Measurements from ENCODE around the gene U2SURP.

The U2SURP gene

DNA sequence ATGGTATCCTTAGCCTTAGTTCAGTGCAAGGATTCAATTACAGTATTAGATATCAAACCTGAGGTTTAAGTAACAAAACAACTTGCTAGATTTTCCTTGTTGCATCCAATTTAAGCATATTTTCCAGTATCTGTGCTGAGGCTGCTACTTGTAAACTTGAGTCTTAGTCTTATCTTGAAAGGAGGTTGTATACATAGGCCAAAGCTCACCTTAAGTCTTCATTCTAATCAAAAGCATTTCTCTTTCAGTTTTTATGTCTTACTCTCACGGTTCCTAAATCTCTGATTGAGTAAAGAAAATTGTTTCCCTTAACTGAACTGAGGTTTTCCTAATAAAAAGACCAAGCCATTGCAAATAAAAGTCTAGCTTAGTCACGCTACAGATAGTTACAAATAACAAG is 52.6 kb downstream of the U2SURP start:
- DNase-seq (ENCODE audit: low read depth), result no peak
- TF ChIP-seq, protein P1, sequence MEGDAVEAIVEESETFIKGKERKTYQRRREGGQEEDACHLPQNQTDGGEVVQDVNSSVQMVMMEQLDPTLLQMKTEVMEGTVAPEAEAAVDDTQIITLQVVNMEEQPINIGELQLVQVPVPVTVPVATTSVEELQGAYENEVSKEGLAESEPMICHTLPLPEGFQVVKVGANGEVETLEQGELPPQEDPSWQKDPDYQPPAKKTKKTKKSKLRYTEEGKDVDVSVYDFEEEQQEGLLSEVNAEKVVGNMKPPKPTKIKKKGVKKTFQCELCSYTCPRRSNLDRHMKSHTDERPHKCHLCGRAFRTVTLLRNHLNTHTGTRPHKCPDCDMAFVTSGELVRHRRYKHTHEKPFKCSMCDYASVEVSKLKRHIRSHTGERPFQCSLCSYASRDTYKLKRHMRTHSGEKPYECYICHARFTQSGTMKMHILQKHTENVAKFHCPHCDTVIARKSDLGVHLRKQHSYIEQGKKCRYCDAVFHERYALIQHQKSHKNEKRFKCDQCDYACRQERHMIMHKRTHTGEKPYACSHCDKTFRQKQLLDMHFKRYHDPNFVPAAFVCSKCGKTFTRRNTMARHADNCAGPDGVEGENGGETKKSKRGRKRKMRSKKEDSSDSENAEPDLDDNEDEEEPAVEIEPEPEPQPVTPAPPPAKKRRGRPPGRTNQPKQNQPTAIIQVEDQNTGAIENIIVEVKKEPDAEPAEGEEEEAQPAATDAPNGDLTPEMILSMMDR (conservative IDR thresholded peaks at IDR 0.05; ENCODE audit: low read depth, low read length), result no peak
- H3K4me3 ChIP-seq (ENCODE audit: low read depth, low read length), result no peak overlapping the region

DNA sequence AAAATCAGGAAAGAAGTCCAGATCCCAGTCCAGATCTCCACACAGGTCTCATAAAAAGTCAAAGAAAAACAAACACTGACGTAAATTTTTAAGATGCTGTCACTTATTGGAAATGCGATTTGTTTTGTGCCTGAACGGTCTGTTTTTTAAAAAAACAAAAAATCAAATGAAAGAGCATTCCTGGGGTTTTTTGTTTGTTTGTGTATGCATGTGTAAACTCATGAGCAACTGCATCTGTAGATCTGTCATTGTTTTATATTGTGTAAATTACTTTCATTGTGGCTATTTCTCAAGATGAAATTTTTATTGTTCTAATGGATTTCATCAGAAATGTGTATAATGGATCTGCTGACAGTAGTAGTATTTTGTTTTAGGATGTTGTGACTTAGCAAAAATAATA is 55.0 kb downstream of the U2SURP start:
- no peak for DNase-seq (ENCODE audit: low read depth)
- no peak overlapping the region for H3K4me3 ChIP-seq (ENCODE audit: low read depth, low read length)
- TF ChIP-seq, protein P1 (conservative IDR thresholded peaks at IDR 0.05; ENCODE audit: low read depth, low read length), result no peak

DNA sequence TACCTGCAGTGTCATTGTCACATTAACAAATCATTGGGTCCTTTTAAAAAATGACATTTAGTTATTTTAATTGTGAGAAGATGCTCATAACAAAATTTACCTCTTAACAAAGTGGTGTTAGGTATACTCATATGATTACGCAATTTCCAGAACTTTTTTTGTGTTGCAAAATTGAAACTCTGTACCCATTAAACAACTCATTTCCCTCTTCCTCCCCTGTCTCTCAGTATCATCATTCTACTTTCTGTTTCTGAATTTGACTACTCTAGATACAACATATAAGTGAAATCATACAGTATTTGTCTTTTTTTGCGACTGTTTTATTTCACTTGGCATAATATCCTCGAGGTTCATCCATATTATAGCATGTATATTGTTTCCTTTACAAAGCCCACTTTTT is 59.5 kb downstream of the U2SURP start:
- TF ChIP-seq, protein P1 (conservative IDR thresholded peaks at IDR 0.05; ENCODE audit: low read depth, low read length), result no peak
- DNase-seq (ENCODE audit: low read depth), result no peak
- H3K4me3 ChIP-seq (ENCODE audit: low read depth, low read length), result no peak overlapping the region

DNA sequence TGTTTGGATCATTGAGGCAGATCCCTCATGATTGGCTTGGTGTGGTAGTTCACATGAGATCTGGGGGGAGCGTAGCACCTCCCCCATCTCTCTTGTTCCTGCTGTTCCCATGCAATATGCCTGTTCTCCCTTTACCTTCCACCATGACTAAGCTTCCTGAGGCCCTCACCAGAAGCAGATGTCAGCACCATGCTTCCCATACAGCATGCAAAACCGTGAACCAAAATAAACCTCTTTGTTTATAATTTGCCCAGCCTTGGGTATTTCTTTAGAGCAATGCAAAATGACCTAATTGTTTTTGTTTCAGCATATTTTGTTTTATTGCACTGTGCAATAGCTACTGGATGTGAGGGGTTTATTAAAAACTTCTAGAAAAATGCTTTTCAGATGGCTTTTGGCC is 61.6 kb downstream of the U2SURP start:
- peak; percentile 56 for DNase-seq (ENCODE audit: low read depth)
- TF ChIP-seq, protein P1 (conservative IDR thresholded peaks at IDR 0.05; ENCODE audit: low read depth, low read length), result no peak

DNA sequence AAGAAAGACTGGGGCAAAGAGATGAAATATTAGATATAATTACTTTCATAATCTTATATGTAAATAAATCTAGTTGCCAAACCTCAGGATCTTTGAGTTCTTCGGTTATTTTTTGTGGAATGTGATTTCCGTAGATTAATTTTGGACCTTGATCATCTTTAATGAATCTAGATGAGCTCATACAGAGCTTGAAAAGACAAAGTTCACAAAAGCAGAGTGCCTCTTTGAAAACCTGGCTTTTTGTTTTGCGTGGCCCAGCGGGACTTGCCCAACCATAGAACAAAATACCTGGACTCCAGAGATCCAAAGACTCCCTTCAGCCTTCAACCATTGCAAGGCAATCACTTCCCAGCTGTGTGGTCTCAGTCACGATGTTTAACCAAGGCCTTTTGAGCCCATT is 63.4 kb downstream of the U2SURP start:
- TF ChIP-seq, protein P1 (conservative IDR thresholded peaks at IDR 0.05; ENCODE audit: low read depth, low read length), result no peak

More for the DNA sequence above, 61.6 kb downstream of the U2SURP start:
- H3K4me3 ChIP-seq (ENCODE audit: low read depth, low read length), result no peak overlapping the region

DNA sequence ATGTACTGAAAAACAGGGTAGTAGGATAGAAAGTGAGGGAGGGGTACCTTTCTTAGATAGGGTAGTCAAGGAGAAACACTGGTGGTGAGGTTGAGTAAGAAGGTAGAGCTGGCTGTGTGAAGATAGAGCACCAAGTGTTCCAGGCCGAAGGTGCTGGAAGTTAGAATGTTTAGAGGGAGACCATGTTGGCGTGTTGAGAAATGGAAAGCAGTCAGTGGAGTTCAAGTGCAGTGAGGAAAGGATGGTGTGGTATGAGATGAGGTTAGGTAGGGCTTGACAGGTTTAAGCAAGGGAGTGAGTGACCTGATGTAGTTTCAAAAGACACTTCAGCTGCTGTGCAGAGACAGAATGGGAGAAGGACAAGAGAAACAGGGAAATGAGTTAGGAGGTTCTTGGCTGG is 64.0 kb downstream of the U2SURP start:
- TF ChIP-seq, protein P1 (conservative IDR thresholded peaks at IDR 0.05; ENCODE audit: low read depth, low read length), result no peak
- no peak overlapping the region for H3K4me3 ChIP-seq (ENCODE audit: low read depth, low read length)
- DNase-seq (ENCODE audit: low read depth), result no peak

More for the DNA sequence above, 63.4 kb downstream of the U2SURP start:
- H3K4me3 ChIP-seq (ENCODE audit: low read depth, low read length), result no peak overlapping the region
- no peak for DNase-seq (ENCODE audit: low read depth)

DNA sequence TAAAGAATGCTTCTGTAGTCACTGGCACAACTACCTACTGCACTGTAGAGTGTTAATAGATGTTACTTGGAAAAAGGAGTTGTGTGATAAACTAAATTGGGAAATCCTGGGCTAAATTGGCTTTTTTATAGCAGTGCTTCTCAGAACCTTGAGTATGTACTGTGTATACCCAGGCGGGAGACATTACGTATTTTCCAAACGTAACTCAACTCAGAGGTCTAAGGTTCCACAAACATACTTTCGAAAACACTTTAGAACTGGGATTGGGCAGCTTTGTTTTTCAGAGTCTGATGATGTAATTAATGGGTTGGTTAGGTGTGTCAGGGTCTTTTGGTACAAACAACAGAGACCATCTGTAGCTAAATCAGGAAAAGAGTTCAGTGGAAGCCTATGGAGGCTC is 64.7 kb downstream of the U2SURP start:
- no peak overlapping the region for H3K4me3 ChIP-seq (ENCODE audit: low read depth, low read length)
- DNase-seq (ENCODE audit: low read depth), result no peak

More for the DNA sequence above, 64.7 kb downstream of the U2SURP start:
- TF ChIP-seq, protein P1 (conservative IDR thresholded peaks at IDR 0.05; ENCODE audit: low read depth, low read length), result no peak

Measured in choroid plexus epithelial cell (primary cell).